Measurements from ENCODE around the gene NDUFS1.
"Not testable (repeated sequence)": the region's sequence is repeated elsewhere in the genome, so short reads cannot be mapped to it uniquely, and the experiment has no call there.

NDUFS1 gene

DNA sequence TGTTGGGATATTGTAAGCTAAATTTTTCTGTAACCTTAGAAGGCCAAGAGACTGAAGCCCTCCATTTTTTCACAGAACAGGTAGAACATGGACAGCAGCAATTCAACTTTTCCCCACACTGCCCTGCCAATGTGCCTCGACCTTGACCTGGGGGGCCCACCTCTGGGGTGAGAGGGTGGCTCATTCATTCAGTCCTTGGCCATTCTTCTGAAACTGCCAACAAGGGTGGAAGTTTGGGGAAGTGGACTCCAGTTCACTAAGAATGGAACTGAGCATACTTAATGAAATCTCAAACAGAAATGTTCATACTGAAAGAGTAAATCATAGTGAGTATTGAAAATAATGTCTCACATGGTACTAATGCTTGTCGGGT, 1.5 kb upstream of the NDUFS1 start:
- TF ChIP-seq, protein P1, sequence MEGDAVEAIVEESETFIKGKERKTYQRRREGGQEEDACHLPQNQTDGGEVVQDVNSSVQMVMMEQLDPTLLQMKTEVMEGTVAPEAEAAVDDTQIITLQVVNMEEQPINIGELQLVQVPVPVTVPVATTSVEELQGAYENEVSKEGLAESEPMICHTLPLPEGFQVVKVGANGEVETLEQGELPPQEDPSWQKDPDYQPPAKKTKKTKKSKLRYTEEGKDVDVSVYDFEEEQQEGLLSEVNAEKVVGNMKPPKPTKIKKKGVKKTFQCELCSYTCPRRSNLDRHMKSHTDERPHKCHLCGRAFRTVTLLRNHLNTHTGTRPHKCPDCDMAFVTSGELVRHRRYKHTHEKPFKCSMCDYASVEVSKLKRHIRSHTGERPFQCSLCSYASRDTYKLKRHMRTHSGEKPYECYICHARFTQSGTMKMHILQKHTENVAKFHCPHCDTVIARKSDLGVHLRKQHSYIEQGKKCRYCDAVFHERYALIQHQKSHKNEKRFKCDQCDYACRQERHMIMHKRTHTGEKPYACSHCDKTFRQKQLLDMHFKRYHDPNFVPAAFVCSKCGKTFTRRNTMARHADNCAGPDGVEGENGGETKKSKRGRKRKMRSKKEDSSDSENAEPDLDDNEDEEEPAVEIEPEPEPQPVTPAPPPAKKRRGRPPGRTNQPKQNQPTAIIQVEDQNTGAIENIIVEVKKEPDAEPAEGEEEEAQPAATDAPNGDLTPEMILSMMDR (IDR thresholded peaks at IDR 0.05; ENCODE audit: borderline replicate concordance, insufficient read depth, low read depth, low read length), result no peak

DNA sequence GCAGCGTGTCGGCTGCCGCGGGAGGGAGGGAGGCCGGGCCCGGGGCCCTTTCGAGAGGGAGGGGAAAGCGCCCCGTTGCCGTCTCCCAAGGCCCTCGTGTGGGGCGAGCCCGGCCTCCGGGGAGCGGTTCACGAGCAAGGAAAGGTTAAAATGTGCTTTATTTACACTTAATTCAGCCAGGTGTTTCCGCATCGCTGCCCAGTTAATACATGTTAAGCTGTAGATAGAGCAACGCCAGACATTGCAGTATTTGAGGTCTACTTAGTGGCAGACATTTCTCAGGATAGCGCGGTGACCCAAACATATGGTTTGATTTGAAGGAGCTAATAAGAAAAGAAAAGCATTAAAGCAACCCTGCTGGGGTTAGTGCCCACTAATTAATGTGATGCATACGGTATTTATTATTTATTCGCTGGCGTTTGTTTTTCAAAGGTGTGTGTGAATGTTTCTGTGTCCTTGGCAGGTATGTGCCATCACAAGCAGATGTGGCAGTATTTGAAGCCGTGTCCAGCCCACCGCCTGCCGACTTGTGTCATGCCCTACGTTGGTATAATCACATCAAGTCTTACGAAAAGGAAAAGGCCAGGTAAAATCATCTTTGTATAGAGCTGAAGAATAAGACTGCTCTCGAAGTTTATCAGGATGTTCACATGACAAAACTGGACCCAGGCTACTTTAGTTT, 1.0 kb upstream of the NDUFS1 start:
- H3K4me3 ChIP-seq (ENCODE audit: low read depth, low read length), result peak overlapping the region; percentile 59
- TF ChIP-seq, protein P1 (IDR thresholded peaks at IDR 0.05; ENCODE audit: borderline replicate concordance, insufficient read depth, low read depth, low read length), result no peak

More for the DNA sequence above, 1.5 kb upstream of the NDUFS1 start:
- peak overlapping the region; percentile 59 for H3K4me3 ChIP-seq (ENCODE audit: low read depth, low read length)

DNA sequence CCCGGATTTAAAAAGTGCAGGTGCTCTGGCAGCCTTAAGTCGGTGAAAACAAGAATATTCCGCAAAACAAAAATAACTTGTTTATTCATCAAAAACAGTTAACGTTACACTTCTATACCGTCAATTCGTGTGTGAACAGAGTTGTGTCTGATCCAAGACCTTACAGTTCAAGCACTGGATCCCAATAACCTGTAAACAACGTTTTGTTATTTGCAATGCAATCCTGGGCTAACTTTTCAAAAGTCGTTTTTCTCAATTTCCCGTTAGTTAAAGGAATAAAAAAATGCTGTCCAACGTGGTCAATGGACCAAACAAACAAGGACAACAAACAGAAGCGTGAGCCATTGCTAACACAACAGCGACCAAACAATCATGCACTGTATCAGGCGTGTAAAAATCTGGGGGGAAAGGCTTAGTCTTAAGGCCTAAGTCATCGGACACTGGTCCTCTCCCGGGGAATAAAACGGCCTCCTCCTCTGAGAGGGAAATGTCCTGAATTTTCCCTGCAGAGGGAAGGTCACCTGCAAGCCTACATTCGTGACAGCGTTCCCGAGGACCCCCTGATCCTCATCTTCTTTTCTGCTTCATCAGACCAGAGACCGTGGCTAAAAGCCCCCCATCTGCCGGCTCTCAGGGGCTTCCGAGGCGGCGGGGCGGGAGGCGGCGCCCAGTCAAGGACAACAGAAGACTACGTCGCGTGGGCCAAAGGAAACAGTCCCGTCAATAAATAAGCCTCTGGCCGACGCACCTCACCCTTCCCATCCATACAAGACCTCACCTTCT, 490 bp downstream of the NDUFS1 start:
- TF ChIP-seq, protein P1 (IDR thresholded peaks at IDR 0.05; ENCODE audit: borderline replicate concordance, insufficient read depth, low read depth, low read length), result no peak
- peak overlapping the region; percentile 75 for H3K4me3 ChIP-seq (ENCODE audit: low read depth, low read length)

DNA sequence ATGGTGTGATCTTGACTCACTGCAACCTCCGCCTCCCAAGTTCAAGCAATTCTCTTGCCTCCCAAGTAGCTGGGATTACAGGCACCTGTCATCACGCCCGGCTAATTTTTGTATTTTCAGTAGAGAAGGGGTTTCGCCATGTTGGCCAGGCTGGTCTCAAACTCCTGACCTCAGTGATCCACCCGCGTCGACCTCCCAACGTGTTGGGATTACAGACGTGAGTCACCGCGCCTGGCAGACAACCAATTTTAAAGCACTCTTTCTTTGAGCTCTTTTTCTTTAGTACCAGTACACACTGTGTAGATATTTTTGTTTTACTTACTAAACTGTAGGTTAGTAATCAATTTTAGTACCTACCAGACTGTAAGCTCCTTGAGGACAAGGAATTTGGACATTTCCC, 2.2 kb downstream of the NDUFS1 start:
- H3K4me3 ChIP-seq (ENCODE audit: low read depth, low read length), result not testable (repeated sequence)

DNA sequence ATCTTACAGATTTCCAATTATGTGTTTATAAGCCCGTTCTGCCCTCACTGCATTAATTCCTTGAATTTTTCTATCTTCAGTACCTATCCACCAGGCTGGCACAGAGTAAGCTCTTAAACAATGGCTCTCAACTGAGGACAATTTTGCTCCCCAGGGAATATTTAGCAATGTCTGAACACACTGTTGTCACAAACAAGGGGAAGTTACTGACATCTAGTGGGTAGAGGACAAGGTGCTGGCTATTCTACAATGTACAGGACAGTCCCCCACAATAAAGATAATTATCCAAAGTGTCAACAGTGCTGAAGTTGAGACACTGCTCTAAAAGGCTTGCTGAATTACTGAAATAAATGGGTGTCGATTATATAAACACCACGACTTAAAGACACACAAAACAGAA, 5.0 kb downstream of the NDUFS1 start:
- TF ChIP-seq, protein P1 (IDR thresholded peaks at IDR 0.05; ENCODE audit: borderline replicate concordance, insufficient read depth, low read depth, low read length), result peak; percentile 29; the same call in 1 of the 2 replicates
- no peak overlapping the region for H3K4me3 ChIP-seq (ENCODE audit: low read depth, low read length)

DNA sequence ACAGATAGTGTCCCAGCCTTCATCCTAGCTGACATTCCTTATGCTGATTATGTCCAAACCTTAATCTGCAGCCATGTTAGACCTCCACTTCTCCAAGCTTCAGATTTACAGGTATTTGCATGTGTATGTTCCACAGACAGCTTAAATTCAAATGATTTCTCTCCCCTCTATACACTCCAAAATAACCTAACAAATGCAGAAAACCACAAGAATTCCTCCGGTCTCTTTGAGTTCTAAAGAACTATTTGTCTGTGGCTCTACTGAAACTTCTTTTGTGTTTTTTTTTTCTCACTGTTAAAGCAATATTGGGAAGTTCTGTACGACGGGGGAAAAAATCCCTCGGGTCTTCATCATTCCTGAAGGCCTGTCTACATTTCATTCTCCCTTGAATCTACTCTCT, 8.6 kb downstream of the NDUFS1 start:
- TF ChIP-seq, protein P1 (IDR thresholded peaks at IDR 0.05; ENCODE audit: borderline replicate concordance, insufficient read depth, low read depth, low read length), result no peak
- no peak overlapping the region for H3K4me3 ChIP-seq (ENCODE audit: low read depth, low read length)

DNA sequence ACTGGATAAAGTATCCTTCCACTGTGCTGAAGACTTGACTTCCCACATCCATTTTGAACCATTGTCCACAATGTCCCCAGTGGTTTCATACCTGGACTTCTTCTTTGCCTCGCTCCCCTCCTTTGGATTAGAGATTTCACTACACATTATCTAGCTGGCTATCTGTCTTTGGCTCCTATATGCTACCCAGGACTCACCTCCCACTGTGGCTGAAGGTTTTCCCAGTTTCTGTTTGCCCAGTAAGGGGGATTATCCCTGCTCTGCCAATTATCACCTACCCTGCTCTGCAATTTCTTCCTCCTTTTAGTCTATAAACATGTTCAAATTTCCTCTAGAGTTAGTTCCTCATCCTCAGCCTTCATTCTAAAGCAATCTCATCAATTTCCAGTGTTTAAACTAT, 9.1 kb downstream of the NDUFS1 start:
- TF ChIP-seq, protein P1 (IDR thresholded peaks at IDR 0.05; ENCODE audit: borderline replicate concordance, insufficient read depth, low read depth, low read length), result no peak

More for the DNA sequence above, 9.1 kb downstream of the NDUFS1 start:
- no peak overlapping the region for H3K4me3 ChIP-seq (ENCODE audit: low read depth, low read length)

Measured in GM12875 (cell line).